M059J (cell line): ENCODE results near the gene WDR4. TPM values are rescaled to one million over a fixed set of nuclear protein-coding genes. Genes with fewer than 3 reads are reported as not detected.
"Not testable (repeated sequence)": the region's sequence is repeated elsewhere in the genome, so short reads cannot be mapped to it uniquely, and the experiment has no call there.

Source experiments
- DNase-seq: peaks from one replicate; pipeline ENCODE4 v3.0.0-alpha.2; 2012; ENCODE audit warnings: low read depth
- total RNA-seq: library from RNA; depleted of rRNA; stranded (reverse); fragments of >200 nt; shearing (Covaris generic); gene quantifications from 2 replicates; pipeline ENCODE4 v1.2.3, GENCODE V29; 2014

Gene WDR4
- total RNA-seq, 1 experiment from 2014 or later = 21.0 TPM

DNA sequence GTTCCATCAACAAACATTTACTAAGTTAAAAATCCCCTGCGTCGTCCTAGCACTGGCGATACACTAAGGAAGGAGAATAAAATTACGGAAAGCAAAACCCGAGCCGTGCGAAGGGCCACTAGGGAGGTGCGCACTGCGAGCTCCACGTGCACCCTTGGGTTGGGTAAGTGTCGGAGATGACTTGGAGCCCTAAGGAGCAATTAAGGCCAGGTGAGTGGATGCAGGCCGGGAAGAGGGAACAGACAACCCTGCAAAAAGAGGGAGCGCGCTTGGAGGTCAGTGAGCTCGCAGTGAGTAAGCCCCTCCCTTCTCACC lies 704 bp downstream of the WDR4 start:
- DNase-seq = no peak

DNA sequence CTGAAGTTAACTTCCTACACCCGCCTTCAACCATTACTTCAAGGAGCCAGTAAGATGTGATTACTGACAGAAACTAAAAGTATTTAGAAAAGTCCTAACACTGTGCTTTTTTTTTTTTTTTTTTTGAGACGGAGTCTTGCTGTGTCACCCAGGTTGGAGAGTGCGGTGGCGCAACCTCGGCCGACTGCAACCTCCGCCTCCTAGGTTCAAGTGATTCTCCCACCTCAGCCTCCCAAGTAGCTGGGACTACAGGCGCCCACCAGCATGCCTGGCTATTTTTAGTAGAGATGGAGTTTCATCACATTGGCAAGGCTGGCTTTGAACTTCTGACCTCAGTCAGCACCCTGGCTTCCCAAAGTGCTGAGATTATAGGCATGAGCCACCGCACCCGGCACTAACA lies 3.5 kb downstream of the WDR4 start:
- not testable (repeated sequence) for DNase-seq

DNA sequence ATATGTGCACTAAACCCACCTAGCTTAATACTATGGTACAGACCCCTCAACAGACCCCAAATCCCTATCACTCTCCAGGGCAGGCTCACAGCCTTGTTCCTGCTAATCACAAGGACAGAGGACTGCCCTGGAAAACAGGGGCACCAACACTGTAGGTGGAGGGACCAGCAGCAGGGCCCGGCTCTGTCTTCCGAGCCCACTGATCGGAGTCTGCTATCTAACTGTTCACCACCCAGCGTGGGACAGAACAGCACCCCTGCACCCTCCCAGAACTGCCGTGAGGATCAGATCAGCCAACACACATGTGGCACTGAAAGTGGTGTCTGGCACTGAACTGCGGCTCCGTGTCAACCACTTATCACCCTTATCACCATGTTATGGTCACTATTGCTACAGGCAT lies 6.2 kb downstream of the WDR4 start:
- DNase-seq = no peak

DNA sequence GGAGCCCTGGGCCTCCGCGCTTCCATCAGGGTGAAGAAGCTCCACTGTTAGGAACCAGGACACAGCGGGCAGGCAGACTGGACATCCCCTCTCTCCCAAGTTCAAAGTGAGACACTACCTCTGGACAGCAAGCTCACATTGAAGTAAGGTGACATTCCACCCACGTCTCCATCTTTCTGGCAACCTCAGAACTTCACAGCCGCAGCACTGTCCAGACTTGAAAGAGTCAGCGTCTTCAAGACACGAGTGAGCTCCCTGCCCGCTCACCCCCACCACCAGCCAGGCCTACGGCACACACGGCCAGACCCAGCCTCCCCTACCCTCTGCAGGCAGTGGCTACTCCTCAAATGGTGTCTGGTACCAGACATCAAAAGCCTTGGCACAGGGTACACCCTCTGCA lies 11.1 kb downstream of the WDR4 start:
- DNase-seq = no peak

DNA sequence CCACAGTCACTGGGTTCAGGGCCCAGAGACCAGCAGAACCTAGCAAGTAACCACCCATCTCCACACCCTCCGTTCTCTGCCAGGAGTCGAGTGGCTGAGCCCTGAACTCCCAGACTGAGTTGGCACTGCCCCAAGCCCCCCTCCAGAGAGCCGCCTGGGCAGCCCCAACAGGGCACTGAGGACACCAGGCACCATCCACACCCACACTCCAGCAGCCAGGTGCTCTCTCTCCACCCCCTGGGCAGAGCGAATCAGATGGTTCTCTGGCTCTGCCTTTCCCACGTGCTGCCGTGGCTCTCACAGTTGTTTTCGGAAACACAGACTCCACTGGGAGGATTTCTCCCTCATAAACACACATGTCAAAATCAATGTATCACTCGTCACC lies 13.6 kb downstream of the WDR4 start:
- no peak for DNase-seq

DNA sequence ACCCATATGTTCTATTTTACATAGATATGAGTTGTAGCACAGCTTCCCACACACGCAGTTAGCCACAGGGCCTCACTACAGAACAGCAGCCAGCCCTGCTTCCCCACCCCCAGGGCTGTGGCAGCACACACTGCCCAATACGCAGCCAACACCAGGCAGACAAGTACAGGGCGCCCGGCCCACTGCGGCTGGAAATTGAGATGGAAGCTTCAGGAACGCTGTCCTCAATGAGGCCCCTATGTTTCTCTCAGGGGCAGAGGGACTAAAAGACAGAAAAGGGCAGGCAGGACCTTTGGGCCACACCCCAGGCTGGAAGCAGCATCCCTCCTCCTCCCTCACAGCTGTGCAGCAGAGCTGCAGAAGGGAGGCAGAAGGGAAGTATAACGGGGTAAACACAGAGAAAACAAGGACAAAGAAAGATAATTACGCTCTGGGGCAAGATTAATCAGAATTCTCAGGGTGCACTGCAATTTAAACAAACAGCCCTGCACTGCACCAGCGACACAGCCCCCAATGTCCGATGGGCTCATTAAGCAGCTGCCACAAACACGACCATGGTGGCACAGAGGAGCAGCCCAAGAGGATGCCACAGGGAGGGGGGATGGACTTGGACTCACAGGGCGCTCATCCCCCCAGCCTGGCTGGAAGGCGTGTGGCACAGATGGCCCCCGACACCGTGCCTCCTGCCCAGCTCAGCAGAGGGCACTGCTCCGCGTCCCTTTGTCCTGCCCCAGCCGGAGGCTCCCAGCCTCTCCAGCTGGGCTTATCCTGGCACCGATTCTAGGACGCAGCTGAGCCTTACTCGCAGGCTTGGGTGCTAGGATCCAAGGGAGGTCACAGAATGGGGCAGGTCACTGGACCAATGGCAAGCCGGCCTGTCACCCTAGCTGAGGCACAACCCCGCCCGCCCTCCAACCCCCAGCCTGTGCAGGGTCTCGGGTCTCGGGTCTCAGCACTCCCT lies 14.2 kb downstream of the WDR4 start:
- DNase-seq = no peak

DNA sequence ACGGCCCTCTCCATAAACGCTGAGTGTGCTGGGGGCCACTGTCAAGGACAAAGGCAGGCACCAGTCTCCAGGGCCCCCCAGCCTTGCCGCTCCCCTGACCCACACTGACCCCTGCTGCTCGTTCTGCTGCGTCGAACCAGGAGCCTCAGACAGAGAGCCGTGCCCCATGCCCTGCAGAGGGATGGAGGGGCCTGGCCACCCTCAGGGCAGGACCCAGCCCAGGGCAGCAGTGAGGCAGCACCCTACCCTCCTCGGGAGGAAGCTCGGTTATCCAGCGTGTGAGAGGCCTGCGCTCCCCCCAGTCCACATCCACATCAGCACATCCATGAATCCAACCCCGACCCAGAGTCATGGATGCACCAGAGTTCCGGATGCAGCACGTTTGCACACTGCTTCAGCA lies 15.1 kb downstream of the WDR4 start:
- DNase-seq = no peak

DNA sequence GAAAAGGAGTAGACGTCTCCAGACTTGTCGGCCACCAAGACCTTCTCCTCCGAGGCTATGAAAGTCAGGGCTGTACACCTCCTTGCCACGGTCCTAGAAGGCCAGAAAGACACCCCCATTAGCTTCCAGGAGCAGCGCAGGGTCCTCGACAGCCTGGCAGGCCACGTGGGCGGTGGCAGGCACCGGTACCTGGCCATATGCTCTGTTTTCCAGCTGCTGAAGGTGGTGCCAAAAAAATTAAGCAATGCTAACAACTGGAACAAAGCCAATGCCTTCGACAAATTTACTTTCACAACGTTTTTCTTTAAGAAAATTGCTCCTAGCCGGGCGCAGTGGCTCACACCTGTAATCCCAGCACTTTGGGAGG lies 15.9 kb downstream of the WDR4 start:
- no peak for DNase-seq

DNA sequence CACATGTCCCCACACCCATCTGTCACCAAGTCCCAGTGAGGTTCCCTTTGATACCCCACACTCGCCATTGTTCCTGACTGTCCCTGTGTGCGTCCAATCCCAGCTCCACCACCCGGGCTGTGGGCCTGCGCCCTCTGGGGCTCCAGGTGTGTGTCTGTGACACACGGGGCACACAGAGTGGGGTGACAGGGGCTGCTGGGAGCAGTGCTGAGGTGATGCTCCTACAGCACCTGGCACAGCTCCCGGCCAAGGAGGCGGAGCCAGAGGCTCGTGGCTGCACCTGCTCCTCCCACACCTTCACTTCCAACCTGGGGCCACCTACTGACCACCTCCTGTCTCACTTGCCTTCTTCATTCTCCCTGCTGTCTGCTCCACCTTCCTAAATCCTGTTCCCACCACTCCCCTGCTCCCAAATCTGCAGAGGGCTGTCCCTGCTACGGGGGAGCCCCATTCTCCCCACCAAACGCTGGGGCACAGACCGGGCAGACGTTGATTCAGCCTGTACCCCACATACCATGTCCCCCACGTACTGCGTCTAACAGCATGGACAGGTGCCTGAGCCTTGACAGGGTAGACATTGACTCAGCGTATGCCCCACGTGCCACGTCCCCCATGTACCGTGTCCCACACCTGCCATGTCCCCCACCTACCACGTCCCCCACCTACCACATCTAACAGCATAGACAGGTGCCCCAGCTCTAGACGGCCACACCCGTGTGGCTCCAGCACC lies 16.4 kb downstream of the WDR4 start:
- DNase-seq = peak; percentile 8

DNA sequence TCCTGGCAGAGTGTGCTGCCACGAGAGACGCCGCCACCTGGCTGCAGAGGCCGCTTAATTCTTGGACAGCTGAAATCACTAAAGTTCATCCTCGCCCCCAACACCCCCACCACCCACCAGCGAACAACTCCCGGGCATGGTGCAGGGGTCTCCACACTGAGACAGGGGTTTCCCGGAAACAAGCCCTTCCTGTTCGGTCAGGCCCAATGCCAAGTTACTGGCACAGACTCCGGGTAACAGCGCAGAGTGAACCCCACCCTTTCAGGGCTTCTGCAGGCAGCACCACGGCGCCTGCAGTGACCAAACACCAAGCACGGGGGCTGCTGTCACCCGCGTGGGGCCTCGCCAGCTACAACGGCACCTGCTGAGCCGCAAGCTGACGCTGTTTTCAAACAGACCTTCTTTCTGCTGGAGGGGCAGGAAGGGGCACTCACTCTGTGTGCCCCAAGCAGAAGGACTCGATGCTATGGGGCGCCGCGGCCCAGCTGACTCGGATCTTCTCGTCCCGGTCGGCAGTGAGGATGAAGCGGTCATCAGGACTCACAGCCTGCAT lies 17.4 kb downstream of the WDR4 start:
- no peak for DNase-seq

DNA sequence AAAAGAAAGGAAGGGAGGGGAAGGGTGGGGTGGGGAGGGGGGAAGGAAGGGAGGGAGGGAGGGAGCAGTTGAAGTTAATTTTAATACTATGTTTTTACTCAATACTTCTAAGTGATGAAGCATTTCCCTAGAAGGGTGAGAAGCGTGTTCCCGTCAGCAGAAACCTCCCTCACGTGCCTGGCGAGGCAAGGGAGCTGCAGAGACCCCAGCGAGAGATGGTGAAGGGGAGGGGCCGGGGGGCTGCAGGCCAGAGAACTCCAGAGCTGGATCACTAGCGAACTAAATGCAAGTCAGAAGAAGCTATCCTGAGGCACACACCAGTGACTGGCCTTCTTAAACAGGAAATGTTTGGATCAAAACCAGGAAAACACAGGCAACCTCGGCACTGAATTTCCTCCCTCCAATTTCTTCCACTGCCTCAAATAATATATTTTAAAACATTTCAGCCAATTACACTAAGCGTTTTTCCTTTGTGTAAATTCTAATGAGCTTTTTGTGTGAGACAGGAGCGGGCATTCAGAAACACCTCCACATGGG lies 18.0 kb downstream of the WDR4 start:
- DNase-seq = no peak

DNA sequence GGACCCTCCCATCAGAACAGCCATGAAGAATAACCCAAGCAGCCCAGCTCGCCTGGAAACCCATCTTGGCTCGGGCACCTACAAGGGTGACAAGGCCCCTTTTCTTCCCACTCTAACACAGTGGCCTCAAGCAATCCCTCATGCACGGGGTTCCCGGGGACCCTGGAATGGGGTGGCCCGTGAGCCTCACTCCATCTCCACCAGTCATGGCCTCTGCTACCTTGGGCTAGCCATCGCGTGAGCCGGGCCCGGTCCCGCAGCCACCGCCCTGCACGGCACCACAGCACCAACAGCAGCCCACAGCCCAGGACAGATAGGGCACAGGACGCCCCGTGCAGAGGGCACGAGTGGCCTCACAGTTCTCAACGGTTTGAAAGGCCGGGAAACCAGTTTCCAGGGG lies 19.0 kb downstream of the WDR4 start:
- DNase-seq = no peak

DNA sequence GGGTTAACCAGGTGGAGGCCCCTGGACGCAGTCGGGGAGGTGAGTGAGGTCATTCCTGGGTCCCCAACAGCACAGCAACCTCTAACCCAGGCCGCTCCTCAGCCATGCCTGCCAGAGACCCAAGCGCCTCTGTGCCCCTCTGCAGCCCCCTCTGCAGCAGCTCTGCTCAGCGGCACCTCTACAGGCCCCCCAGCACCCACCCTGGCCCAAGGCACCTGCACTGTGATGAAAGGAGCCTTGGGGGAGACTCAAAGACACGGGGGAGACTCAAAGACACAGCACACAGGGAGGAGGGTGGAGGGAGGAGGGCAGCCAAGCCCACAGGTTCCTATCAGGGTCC lies 19.5 kb downstream of the WDR4 start:
- no peak for DNase-seq

DNA sequence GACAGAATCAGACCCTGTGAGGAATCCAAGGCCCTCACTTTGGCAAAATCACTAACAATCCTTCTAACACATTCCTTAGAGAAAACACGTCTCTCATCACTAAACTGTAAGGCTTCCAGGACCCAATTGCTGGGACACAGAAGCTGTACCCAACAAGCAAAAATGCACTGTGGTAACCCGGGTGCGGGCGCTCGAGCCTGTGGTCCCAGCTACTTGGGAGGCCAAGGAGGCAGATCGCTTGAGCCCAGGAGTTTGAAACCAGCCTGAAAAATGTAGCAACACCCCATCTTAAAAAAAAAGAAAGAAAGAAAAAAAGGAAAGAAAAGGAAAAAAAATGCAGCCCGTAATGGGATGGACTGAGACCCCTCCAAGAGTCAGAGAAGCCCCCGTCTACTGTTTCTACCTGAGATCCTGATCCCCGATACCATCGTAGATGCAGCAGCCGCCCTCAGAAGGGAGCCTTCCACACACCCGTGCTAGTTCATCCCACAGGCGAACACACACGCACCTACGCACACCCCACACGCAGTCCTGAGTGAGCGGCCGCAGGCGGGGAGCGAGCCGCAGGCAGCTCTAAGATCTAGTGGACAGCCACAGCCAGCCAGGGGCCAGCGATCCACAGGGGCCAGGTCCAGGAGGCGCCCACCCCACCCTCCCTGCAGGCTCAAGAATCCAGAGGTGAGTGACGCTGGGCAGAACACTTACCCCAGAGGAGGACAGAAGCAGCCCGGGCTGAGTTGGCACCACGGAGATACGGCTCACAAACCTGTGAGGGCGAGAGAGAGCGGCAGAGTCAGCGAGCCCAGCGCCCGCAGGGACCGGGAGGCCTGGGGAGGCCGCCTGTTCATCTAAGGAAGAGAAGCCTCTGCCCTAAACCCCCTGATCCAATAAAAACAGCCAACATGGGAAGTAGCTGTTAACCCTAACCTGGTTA lies 20.1 kb downstream of the WDR4 start:
- DNase-seq = no peak

DNA sequence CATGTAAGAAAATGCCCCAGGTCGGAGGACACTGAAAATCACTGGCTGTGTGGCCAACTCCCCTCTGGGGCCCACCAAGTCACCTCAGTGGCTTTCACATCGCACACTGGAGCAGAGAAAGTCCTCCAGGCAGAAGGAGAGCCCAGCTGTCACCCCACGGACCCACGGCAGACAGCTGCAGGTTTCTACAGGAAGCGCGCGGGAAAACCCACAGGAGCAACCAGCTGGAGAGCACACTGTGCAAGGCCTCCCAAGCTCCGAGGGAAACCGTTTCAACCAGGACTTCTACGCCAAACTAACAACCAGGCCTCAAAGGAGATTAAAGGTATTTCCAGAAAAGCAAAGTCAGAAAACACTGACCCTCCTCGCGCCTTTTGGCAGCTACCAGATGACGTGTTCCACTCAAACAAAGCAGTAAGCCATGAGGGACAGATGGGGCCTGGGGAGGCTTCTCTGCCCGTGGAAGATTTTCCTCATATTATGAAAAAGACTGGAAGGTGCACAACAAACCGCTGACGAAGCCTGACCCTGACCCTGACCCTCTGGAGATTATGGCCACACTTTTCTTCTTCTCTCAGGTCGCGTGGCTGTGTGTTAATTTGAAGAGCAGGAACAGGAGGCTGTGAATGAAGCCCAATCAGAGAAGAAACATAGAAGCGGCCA lies 21.0 kb downstream of the WDR4 start:
- DNase-seq = no peak

DNA sequence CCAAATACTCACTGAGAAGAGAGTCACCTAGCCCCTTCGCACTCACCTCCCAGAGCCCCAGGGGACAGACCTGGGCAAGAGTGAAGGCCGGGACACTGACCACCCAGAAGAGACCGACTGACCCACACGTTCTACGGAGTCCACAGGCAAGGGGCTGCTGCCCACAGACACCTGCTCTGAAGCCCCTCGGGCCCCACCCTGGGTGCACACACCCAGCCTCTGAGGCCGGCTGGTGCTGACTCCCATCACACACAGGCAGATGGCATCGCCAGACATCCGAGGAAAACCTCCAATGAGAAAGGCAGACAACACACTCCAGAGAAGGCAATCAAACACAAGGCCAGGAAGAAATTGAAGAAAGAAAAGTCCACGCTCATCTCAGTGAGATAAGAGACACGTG lies 22.1 kb downstream of the WDR4 start:
- DNase-seq = no peak

DNA sequence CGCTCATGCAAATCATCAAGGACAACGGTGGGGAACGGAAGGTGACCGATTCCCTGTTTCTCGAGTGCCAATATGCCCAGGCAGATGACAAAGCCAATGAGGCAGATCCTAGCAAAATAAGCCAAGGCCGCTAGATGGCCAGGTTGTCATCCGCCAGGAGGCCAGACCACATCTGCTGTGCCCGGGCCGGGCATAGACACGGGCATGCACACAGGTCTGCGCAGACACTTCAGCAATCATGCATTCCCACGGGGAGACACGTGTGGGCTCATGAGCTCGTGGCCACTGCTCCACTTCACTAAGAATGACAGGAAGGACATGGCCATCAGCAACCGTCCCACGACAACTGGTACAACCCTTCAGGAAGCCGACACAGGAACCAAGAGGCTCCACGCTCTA lies 23.4 kb downstream of the WDR4 start:
- no peak for DNase-seq

DNA sequence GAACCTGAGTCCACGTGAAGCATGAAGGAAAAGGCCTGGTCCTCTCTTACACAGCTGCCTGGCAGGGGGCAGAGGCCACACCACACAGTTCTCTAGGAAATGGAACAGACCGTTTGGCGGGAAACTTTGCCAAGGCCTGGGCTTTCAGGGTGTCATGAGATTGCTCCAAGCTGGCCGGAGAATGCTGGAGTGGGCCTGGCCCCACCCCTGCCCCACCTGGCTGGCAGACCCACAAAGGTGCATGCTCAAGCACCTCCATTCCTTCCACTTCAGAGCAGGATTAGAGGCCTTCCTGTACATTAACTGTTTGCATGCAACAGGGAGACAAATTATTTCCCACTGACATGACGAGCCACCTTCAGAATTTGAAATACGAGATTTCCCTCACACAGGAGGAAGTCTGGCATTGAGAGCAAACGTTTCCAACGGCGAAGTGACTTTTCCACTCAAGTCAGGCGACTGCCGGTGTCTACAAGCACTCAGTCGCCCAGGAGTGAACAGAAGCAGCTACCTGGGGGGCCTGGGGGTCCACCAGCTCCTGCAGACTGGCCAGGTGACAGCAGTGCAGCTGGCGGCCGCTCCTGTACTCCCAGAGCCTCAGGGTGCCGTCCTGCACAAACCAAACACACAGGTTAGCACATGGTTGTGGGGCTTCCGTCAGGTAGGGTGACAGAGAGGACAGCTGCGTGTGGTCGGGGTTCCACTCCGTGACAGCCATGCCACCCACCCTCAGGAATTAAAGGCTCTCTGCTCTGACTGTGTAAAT lies 24.0 kb downstream of the WDR4 start:
- DNase-seq = no peak

DNA sequence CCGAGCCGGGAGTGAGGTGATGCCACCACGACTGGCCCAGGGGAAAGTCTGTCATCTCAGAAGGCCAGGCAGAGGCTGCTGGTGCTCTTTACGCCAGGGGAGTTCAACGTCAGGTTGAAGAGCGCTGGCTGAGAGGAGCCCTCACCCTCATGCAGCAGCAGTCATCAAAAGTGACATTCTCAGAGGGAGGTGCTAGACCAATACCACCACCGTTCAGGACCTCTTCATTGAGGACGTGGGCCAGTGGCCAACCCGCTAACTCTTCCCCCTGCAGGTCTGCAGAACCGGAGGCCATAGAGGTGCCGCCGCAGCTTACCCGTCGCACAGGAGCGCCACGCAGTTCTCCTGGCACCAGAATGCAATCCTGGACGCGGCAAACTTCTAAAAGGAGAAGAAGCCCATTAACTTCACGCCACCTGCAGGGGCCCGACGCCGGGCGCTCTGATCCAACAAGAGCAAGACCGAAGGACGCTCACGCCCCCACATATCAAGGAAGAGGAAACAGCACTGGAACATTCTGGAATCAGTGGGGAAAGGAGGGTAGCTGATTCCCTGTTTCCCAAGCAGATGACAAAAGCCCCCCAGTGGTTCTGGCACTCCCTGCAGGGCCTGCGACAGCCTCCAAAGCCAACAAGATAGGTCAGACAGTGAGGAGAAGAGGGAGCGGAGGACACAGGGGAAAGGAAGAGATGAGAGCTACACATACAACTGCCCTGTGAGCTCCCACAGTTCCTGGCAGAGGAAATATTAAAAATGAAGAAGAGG lies 24.9 kb downstream of the WDR4 start:
- no peak for DNase-seq

DNA sequence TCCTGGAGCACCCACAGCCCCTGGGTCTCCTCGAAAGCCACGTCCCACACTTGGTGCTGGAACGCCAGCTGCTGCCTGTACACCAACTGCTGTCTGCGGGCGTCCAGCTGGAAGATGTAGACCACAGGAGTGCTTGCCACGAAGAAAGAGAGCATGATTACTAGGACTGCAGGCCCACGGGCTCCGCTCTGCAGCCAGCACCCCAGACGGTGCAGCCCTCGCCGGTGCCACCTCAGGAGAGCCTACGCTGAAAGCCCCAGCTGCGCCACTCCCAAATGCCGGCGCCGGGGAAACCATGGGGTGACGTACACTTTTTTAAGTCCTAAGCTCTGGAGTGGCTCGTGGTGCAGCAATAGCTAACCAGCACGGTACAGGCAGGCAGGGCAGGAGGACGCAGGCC lies 25.7 kb downstream of the WDR4 start:
- no peak for DNase-seq
